ENCODE data around the gene SEZ6.

GRCh38 chr17:28997806-28998205 is 8.0 kb downstream of the SEZ6 start:
- TF ChIP-seq, protein P1, sequence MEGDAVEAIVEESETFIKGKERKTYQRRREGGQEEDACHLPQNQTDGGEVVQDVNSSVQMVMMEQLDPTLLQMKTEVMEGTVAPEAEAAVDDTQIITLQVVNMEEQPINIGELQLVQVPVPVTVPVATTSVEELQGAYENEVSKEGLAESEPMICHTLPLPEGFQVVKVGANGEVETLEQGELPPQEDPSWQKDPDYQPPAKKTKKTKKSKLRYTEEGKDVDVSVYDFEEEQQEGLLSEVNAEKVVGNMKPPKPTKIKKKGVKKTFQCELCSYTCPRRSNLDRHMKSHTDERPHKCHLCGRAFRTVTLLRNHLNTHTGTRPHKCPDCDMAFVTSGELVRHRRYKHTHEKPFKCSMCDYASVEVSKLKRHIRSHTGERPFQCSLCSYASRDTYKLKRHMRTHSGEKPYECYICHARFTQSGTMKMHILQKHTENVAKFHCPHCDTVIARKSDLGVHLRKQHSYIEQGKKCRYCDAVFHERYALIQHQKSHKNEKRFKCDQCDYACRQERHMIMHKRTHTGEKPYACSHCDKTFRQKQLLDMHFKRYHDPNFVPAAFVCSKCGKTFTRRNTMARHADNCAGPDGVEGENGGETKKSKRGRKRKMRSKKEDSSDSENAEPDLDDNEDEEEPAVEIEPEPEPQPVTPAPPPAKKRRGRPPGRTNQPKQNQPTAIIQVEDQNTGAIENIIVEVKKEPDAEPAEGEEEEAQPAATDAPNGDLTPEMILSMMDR (conservative IDR thresholded peaks at IDR 0.05; ENCODE audit: low read depth, low read length), result no peak
- no peak for TF ChIP-seq EZH2 (IDR thresholded peaks at IDR 0.05; ENCODE audit: low read length, unreplicated experiment)
